ENCODE measurements around the gene SH3PXD2A.

DNA sequence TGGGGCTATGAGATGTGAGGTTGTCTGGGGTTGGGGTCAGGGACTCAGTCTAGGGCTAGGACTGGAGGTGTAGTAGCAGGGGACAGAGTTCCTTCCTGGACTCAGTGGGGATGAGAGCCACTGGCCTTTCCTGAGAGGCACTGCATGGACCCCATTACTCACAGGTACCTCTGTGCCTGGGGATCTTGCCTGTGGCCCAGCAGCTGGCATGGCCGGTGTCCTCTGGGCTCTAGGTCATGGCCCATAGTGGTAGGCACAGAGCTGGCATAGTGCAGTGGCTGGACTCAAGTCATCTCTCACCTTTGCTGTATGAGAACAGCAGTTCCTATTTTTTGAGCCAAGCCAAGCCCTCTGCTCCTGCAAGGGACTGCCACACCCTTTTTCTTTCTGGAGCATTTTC is 310.0 kb downstream of the SH3PXD2A start:
- no peak for TF ChIP-seq POLR2A (IDR thresholded peaks at IDR 0.05; ENCODE audit: low read depth, low read length)
- TF ChIP-seq POLR2AphosphoS5 (IDR thresholded peaks at IDR 0.05; ENCODE audit: low read depth, low read length) = no peak
